Brain microvascular endothelial cell (primary cell): ENCODE data around the gene ZNF786.

Experiments used
- DNase-seq: peaks from one replicate; pipeline ENCODE4 v3.0.0-alpha.2; 2020
- H3K27ac ChIP-seq: fragments of 250-450 bp; sonication (Bioruptor Pico); 2 replicates; pipeline ENCODE4 v1.5.1; 2020; ENCODE audit warnings: mild to moderate bottlenecking, moderate library complexity
- H3K27me3 ChIP-seq: fragments of 250-450 bp; sonication (Bioruptor Pico); replicated peaks from 2 replicates; pipeline ENCODE4 v1.5.1; 2020; ENCODE audit warnings: mild to moderate bottlenecking
- H3K36me3 ChIP-seq: fragments of 250-450 bp; sonication (Bioruptor Pico); replicated peaks from 2 replicates; pipeline ENCODE4 v1.5.1; 2020; ENCODE audit warnings: mild to moderate bottlenecking
- H3K4me3 ChIP-seq: 2 replicates; pipeline ENCODE4 v1.5.1; 2011; ENCODE audit warnings: low read depth, mild to moderate bottlenecking, control low read depth, low read length, moderate library complexity
- in situ Hi-C: cut with HindIII; loops from 2 replicates; pipeline ENCODE4 v1.10.0; 2017; ENCODE audit warnings: low sequenced_read_pairs, low pct_ligation_motif_present
- TF ChIP-seq, protein P1 (sequence below): IDR thresholded peaks from 2 replicates; pipeline ENCODE4 v1.5.1; 2011; ENCODE audit warnings: low read depth, mild to moderate bottlenecking, moderate library complexity, low read length, control low read depth, inconsistent platforms; ENCODE audit errors: missing control alignments

Gene ZNF786

DNA sequence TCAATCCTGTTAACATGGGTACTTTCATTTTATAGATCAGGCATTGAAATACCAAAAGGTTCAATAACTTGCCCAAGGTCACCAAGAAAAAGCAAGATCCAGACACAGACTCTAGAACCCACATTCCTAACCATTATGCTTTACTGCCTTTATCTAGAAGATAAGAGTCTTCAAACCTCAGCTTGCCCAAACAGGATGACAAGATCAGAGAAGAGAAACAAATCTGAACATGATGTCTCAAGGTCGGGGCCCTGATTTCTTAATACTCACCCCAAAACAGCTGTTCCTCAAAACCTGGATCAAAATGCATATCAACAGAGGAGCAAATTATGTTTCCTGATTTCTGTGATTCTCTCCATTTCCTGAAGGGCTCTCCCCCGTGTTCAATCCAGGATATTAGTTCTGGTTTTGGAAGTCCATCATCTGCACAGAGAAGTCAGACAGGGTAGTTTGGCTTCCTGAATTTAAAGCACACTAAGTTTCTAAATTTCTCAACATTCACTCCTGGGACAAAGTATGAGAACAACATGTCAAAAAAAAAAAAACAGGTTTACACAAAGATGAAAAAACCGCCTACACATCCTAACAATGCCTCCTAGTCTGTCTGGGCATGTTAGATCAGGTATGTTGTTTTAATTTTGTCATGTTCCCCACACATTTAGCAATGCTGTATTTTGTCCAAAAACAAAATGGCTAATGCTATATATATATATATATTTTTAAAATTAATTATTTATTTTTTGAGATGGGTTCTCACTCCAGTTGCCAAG lies 16.2 kb downstream of the ZNF786 start:
- DNase-seq, result no peak
- no peak overlapping the region for H3K4me3 ChIP-seq
- no peak overlapping the region for H3K27ac ChIP-seq
- no peaks in the 10 kb centered on the region for H3K27me3 ChIP-seq
- TF ChIP-seq, protein P1, sequence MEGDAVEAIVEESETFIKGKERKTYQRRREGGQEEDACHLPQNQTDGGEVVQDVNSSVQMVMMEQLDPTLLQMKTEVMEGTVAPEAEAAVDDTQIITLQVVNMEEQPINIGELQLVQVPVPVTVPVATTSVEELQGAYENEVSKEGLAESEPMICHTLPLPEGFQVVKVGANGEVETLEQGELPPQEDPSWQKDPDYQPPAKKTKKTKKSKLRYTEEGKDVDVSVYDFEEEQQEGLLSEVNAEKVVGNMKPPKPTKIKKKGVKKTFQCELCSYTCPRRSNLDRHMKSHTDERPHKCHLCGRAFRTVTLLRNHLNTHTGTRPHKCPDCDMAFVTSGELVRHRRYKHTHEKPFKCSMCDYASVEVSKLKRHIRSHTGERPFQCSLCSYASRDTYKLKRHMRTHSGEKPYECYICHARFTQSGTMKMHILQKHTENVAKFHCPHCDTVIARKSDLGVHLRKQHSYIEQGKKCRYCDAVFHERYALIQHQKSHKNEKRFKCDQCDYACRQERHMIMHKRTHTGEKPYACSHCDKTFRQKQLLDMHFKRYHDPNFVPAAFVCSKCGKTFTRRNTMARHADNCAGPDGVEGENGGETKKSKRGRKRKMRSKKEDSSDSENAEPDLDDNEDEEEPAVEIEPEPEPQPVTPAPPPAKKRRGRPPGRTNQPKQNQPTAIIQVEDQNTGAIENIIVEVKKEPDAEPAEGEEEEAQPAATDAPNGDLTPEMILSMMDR, result no peak
- in situ Hi-C loops, result no loop called here
- H3K36me3 ChIP-seq, result peaks cover 26% of the 10 kb centered on the region

DNA sequence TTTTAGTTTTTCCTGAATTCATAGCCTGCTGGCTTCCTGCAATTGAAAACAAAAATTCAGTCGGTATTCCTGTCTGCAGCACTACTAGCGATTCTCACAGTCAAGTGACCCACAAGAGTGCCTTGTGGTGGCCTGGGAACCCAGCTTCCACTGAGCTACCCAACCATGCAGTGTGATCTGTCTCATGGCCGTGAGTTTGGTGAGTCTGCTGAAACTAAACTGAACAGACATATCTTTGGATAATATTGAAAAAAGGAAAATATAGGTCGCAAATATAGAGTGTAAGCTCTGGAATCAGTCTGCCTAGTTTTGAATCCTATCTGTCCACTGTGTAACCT lies 18.1 kb downstream of the ZNF786 start:
- TF ChIP-seq, protein P1, result no peak
- no peak for DNase-seq
- Histone ChIP-seq H3K36me3 (peaks cover 26% of the 10 kb centered on the region), H3K27ac (no peak overlapping the region), H3K4me3 (no peak overlapping the region), H3K27me3 (no peaks in the 10 kb centered on the region)
- in situ Hi-C loops, result no loop called here

DNA sequence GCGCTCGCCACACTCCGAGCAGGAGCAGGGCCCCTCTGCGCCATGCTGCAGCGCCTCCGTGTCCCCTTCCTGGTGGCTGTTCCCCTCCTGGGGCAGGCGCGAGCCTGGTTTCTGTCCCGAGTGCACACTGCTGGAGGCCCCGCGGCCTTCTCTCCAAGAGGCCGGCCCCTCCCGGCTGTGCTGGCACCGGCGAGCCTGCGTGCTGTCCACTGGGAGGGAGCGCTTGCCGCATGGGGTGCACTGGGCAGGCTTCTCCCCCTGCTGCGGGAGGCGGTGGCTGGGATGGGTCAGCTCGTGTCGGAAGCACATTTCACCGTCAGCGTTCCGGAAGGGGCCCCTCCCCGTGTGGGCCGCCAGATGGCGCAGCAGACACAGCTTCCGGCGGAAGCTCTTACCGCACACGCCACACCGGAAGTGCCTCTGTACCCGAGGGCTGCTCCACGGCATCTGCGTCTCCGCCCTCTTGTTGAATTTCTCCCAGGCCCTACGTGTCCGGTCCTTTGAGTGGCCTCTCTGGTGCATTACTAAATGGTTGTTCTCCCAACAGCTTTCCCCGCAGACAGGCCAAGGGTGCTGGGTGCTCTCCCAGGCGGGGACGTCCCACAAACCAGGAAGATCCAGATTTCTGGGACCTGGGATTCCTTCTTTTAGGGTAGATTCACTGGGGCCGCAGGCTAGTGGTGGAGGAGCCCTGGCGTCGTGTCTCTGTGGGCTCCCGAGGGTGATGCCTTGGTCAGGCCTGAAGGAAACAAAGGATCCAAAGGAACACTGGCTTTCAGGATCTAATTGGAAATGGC lies 18.7 kb downstream of the ZNF786 start:
- H3K36me3 ChIP-seq, result peaks cover 22% of the 10 kb centered on the region
- no peak overlapping the region for H3K4me3 ChIP-seq
- DNase-seq, result no peak
- H3K27me3 ChIP-seq, result no peaks in the 10 kb centered on the region
- in situ Hi-C loops, result no loop called here
- TF ChIP-seq, protein P1, result peak; percentile 34
- H3K27ac ChIP-seq, result no peak overlapping the region

DNA sequence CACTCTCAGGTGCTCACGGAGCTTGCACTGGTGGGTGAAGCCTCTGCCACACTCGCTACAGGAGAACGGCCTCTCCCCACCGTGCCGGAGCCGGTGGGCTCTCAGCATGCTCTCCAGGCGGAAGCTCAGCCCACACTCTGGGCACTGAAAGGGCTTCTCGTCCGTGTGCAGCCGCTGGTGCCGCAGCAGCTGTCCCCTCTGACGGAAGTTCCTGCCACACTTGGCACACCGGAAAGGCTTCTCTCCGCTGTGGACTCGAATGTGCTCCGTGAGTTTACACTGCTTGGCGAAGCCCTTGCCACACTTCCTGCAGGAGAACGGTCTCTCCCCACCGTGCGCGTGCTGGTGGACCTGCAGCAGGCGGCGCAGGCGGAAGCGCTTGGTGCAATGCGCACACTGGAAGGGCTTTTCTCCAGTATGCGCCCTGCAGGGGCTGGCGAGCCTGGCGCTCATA lies 19.3 kb downstream of the ZNF786 start:
- DNase-seq, result no peak
- H3K27ac ChIP-seq, result no peak overlapping the region
- in situ Hi-C loops, result no loop called here
- H3K4me3 ChIP-seq, result no peak overlapping the region
- no peaks in the 10 kb centered on the region for H3K27me3 ChIP-seq
- TF ChIP-seq, protein P1, result no peak
- peaks cover 21% of the 10 kb centered on the region for H3K36me3 ChIP-seq

DNA sequence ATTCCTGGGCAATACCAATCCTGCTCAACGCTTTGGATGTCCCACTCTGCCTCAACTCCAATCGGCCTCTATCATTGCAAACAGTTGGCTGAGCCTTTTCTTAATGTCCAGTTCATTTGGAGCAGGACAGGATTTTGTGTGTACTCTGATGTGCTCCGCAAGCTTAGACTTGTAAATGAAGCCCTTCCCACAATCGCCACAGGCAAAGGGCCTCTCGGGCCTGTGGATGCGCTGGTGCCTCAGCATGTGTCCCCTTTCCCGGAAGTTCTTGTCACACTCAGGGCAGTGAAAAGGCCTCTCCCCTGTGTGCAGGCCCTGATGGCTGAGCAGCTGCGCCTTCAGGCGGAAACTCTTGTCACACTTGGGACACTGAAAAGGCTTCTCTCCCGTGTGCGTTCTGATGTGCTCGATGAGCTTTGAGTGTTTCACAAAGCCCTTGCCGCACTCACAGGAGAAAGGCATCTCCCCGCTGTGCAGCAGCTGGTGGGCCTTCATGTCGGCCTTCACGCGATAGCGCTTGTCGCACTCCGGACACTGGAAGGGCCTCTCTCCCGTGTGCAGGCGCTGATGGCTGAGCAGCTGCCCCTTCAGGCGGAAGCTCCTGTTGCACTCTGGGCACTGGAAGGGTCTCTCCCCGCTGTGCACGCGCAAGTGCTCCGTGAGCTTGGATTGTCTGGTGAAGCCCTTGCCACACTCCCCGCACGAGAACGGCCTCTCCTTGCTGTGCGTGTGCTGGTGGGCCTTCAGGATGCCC lies 20.0 kb downstream of the ZNF786 start:
- H3K4me3 ChIP-seq, result no peak overlapping the region
- H3K36me3 ChIP-seq, result peaks cover 21% of the 10 kb centered on the region
- no peaks in the 10 kb centered on the region for H3K27me3 ChIP-seq
- no peak overlapping the region for H3K27ac ChIP-seq
- no peak for DNase-seq
- TF ChIP-seq, protein P1, result no peak
- in situ Hi-C loops, result no loop called here
